ENCODE measurements around the gene ALDH3B2.

DNA sequence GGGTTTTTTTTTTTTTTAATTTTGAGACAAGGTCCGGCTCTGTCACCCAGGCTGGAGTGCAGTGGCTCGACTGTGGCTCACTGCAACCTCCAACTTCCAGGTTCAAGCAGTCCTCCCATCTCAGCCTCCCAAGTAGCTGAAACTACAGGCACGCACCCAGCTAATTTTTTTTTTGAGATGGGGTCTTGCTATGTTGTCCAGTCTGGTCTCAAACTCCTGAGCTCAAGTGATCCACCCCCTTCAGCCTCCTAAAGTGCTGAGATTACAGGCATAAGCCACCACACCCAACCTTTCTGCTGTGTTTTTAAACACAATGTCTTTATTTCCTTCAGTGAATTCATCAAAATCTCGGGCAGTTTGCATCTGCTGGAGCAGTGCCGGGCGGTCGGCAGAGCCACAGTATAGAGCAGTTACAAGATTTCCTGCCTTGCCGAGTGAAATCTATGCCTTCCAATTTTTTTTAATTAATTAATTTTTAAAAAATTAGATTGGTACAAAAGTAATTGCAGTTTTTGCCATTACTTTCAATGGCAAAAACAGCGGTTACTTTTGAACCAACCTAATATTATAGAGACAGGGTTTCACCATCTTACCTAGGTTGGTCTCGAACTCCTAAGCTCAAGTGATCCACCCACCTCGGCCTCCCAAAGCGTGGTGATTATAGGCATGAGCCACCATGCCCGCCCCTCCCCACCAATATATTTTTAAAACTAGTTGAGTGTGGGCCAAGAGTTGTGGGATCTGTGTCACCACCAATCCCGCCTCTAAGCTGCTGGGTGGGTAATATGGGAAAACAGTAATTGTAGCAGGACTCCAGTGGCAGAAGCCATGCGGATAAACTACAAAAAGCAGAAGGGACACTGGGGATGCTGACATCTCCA lies 21.2 kb downstream of the ALDH3B2 start:
- TF ChIP-seq ZNF623 (tag by site-specific recombination; IDR thresholded peaks at IDR 0.05), result no peak
- TF ChIP-seq, protein P1, sequence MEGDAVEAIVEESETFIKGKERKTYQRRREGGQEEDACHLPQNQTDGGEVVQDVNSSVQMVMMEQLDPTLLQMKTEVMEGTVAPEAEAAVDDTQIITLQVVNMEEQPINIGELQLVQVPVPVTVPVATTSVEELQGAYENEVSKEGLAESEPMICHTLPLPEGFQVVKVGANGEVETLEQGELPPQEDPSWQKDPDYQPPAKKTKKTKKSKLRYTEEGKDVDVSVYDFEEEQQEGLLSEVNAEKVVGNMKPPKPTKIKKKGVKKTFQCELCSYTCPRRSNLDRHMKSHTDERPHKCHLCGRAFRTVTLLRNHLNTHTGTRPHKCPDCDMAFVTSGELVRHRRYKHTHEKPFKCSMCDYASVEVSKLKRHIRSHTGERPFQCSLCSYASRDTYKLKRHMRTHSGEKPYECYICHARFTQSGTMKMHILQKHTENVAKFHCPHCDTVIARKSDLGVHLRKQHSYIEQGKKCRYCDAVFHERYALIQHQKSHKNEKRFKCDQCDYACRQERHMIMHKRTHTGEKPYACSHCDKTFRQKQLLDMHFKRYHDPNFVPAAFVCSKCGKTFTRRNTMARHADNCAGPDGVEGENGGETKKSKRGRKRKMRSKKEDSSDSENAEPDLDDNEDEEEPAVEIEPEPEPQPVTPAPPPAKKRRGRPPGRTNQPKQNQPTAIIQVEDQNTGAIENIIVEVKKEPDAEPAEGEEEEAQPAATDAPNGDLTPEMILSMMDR (tag by site-specific recombination; IDR thresholded peaks at IDR 0.05), result no peak
- TF ChIP-seq, protein P2, sequence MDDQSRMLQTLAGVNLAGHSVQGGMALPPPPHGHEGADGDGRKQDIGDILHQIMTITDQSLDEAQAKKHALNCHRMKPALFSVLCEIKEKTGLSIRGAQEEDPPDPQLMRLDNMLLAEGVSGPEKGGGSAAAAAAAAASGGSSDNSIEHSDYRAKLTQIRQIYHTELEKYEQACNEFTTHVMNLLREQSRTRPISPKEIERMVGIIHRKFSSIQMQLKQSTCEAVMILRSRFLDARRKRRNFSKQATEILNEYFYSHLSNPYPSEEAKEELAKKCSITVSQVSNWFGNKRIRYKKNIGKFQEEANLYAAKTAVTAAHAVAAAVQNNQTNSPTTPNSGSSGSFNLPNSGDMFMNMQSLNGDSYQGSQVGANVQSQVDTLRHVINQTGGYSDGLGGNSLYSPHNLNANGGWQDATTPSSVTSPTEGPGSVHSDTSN (CRISPR knock-in tag; IDR thresholded peaks at IDR 0.05), result no peak
- no peak for TF ChIP-seq ZNF23 (tag by site-specific recombination; IDR thresholded peaks at IDR 0.05; ENCODE audit: borderline replicate concordance)
- TF ChIP-seq, protein P3, sequence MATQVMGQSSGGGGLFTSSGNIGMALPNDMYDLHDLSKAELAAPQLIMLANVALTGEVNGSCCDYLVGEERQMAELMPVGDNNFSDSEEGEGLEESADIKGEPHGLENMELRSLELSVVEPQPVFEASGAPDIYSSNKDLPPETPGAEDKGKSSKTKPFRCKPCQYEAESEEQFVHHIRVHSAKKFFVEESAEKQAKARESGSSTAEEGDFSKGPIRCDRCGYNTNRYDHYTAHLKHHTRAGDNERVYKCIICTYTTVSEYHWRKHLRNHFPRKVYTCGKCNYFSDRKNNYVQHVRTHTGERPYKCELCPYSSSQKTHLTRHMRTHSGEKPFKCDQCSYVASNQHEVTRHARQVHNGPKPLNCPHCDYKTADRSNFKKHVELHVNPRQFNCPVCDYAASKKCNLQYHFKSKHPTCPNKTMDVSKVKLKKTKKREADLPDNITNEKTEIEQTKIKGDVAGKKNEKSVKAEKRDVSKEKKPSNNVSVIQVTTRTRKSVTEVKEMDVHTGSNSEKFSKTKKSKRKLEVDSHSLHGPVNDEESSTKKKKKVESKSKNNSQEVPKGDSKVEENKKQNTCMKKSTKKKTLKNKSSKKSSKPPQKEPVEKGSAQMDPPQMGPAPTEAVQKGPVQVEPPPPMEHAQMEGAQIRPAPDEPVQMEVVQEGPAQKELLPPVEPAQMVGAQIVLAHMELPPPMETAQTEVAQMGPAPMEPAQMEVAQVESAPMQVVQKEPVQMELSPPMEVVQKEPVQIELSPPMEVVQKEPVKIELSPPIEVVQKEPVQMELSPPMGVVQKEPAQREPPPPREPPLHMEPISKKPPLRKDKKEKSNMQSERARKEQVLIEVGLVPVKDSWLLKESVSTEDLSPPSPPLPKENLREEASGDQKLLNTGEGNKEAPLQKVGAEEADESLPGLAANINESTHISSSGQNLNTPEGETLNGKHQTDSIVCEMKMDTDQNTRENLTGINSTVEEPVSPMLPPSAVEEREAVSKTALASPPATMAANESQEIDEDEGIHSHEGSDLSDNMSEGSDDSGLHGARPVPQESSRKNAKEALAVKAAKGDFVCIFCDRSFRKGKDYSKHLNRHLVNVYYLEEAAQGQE (tag by site-specific recombination; IDR thresholded peaks at IDR 0.05), result no peak
- TF ChIP-seq, protein P4, sequence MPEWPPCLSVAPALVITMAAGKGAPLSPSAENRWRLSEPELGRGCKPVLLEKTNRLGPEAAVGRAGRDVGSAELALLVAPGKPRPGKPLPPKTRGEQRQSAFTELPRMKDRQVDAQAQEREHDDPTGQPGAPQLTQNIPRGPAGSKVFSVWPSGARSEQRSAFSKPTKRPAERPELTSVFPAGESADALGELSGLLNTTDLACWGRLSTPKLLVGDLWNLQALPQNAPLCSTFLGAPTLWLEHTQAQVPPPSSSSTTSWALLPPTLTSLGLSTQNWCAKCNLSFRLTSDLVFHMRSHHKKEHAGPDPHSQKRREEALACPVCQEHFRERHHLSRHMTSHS (tag by site-specific recombination; IDR thresholded peaks at IDR 0.05), result no peak
- TF ChIP-seq, protein P5, sequence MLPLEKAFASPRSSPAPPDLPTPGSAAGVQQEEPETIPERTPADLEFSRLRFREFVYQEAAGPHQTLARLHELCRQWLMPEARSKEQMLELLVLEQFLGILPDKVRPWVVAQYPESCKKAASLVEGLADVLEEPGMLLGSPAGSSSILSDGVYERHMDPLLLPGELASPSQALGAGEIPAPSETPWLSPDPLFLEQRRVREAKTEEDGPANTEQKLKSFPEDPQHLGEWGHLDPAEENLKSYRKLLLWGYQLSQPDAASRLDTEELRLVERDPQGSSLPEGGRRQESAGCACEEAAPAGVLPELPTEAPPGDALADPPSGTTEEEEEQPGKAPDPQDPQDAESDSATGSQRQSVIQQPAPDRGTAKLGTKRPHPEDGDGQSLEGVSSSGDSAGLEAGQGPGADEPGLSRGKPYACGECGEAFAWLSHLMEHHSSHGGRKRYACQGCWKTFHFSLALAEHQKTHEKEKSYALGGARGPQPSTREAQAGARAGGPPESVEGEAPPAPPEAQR (tag by site-specific recombination; IDR thresholded peaks at IDR 0.05), result no peak
